Measurements from ENCODE around the gene SF3B4. TPM values are rescaled to one million over a fixed set of nuclear protein-coding genes. Genes with fewer than 3 reads are reported as not detected.
A peak's percentile ranks its signal among the peaks of the same experiment; 100 is the strongest.
"Not testable (repeated sequence)": the region's sequence is repeated elsewhere in the genome, so short reads cannot be mapped to it uniquely, and the experiment has no call there.

Gene SF3B4
- total RNA-seq, 1 donor from 2014 or later, result 26.4 TPM

GRCh38 chr1:149942885-149943284 lies 15.3 kb upstream of the SF3B4 start:
- Histone ChIP-seq H3K79me2 (ENCODE audit: low read depth) (no peaks in the 10 kb centered on the region), H4K20me1 (ENCODE audit: low read depth) (no peaks in the 10 kb centered on the region), H3K9me3 (ENCODE audit: low read depth) (no peaks in the 10 kb centered on the region), H3K36me3 (no peaks in the 10 kb centered on the region), H3K4me2 (no peak overlapping the region), H3K27me3 (no peaks in the 10 kb centered on the region), H2AFZ (replicated peaks) (no peak overlapping the region), H3K4me1 (peaks cover 9% of the 10 kb centered on the region), H3K4me3 (no peak overlapping the region), H3K9ac (no peak overlapping the region), H3K27ac (peak overlapping the region; percentile 66), H3F3A (ENCODE audit: low read depth) (peaks cover 10% of the 10 kb centered on the region)
- no peak overlapping the region for H3K4me3 Mint-ChIP-seq
- H3K36me3 Mint-ChIP-seq, result peaks cover 18% of the 10 kb centered on the region
- TF ChIP-seq CTCF (IDR thresholded peaks at IDR 0.05) (no peak), EZH2phosphoT487 (IDR thresholded peaks at IDR 0.05) (no peak), EZH2 (IDR thresholded peaks at IDR 0.05) (no peak)
- DNase-seq (ENCODE audit: low spot score), result no peak
- no peaks in the 10 kb centered on the region for H3K9me3 Mint-ChIP-seq
- peaks cover 24% of the 10 kb centered on the region for H3K4me1 Mint-ChIP-seq
- H3K27me3 Mint-ChIP-seq (ENCODE audit: insufficient read depth, low read depth), result peaks cover 4% of the 10 kb centered on the region
- no peak overlapping the region for H3K27ac Mint-ChIP-seq

GRCh38 chr1:149942207-149942606 lies 14.6 kb upstream of the SF3B4 start:
- Mint-ChIP-seq H3K9me3 (no peaks in the 10 kb centered on the region), H3K4me1 (peaks cover 31% of the 10 kb centered on the region), H3K27ac (no peak overlapping the region), H3K27me3 (ENCODE audit: insufficient read depth, low read depth) (peaks cover 4% of the 10 kb centered on the region), H3K4me3 (peak overlapping the region; percentile 25), H3K36me3 (peaks cover 14% of the 10 kb centered on the region)
- TF ChIP-seq EZH2 (IDR thresholded peaks at IDR 0.05) (no peak), CTCF (IDR thresholded peaks at IDR 0.05) (peak; percentile 61), EZH2phosphoT487 (IDR thresholded peaks at IDR 0.05) (no peak)
- no peak overlapping the region for H2AFZ ChIP-seq (replicated peaks)
- H3K4me3 ChIP-seq, result no peak overlapping the region
- peaks cover 10% of the 10 kb centered on the region for H3F3A ChIP-seq (ENCODE audit: low read depth)
- H3K4me2 ChIP-seq, result no peak overlapping the region
- peak overlapping the region; percentile 66 for H3K27ac ChIP-seq
- peaks cover 15% of the 10 kb centered on the region for H3K4me1 ChIP-seq
- no peaks in the 10 kb centered on the region for H3K9me3 ChIP-seq (ENCODE audit: low read depth)
- no peaks in the 10 kb centered on the region for H3K79me2 ChIP-seq (ENCODE audit: low read depth)
- H3K36me3 ChIP-seq, result no peaks in the 10 kb centered on the region
- no peaks in the 10 kb centered on the region for H3K27me3 ChIP-seq
- peak; percentile 75 for DNase-seq (ENCODE audit: low spot score)
- no peak overlapping the region for H3K9ac ChIP-seq
- no peaks in the 10 kb centered on the region for H4K20me1 ChIP-seq (ENCODE audit: low read depth)

GRCh38 chr1:149940427-149940826 lies 12.8 kb upstream of the SF3B4 start:
- Histone ChIP-seq H3K27me3 (no peaks in the 10 kb centered on the region), H3K9me3 (ENCODE audit: low read depth) (no peaks in the 10 kb centered on the region), H2AFZ (replicated peaks) (no peak overlapping the region), H3F3A (ENCODE audit: low read depth) (peaks cover 10% of the 10 kb centered on the region), H3K79me2 (ENCODE audit: low read depth) (no peaks in the 10 kb centered on the region), H3K4me1 (peaks cover 19% of the 10 kb centered on the region), H4K20me1 (ENCODE audit: low read depth) (no peaks in the 10 kb centered on the region), H3K4me2 (no peak overlapping the region), H3K9ac (no peak overlapping the region), H3K36me3 (no peaks in the 10 kb centered on the region), H3K4me3 (no peak overlapping the region), H3K27ac (no peak overlapping the region)
- TF ChIP-seq CTCF (IDR thresholded peaks at IDR 0.05), result no peak
- no peak for TF ChIP-seq EZH2phosphoT487 (IDR thresholded peaks at IDR 0.05)
- TF ChIP-seq EZH2 (IDR thresholded peaks at IDR 0.05), result no peak
- peak overlapping the region; percentile 8 for H3K4me3 Mint-ChIP-seq
- peaks cover 4% of the 10 kb centered on the region for H3K27me3 Mint-ChIP-seq (ENCODE audit: insufficient read depth, low read depth)
- no peaks in the 10 kb centered on the region for H3K9me3 Mint-ChIP-seq
- peaks cover 49% of the 10 kb centered on the region for H3K4me1 Mint-ChIP-seq
- H3K27ac Mint-ChIP-seq, result no peak overlapping the region
- peaks cover 10% of the 10 kb centered on the region for H3K36me3 Mint-ChIP-seq
- DNase-seq (ENCODE audit: low spot score), result no peak

GRCh38 chr1:149938668-149939003 lies 11.0 kb upstream of the SF3B4 start:
- H3K9me3 Mint-ChIP-seq; H2AFZ ChIP-seq (replicated peaks); H3K4me3 ChIP-seq; DNase-seq (ENCODE audit: low spot score); H4K20me1 ChIP-seq (ENCODE audit: low read depth); H3K4me3 Mint-ChIP-seq; H3K27me3 ChIP-seq; H3K36me3 Mint-ChIP-seq; H3K9me3 ChIP-seq (ENCODE audit: low read depth); H3K79me2 ChIP-seq (ENCODE audit: low read depth); H3K4me2 ChIP-seq; H3K36me3 ChIP-seq; H3K27ac ChIP-seq; H3K9ac ChIP-seq; H3K27ac Mint-ChIP-seq; H3K27me3 Mint-ChIP-seq (ENCODE audit: insufficient read depth, low read depth): not testable (repeated sequence)
- H3F3A ChIP-seq (ENCODE audit: low read depth), result peaks cover 10% of the 10 kb centered on the region
- peaks cover 51% of the 10 kb centered on the region for H3K4me1 Mint-ChIP-seq
- peaks cover 19% of the 10 kb centered on the region for H3K4me1 ChIP-seq
